Measurements from ENCODE around the gene FAM8A1. TPM values are rescaled to one million over a fixed set of nuclear protein-coding genes. Genes with fewer than 3 reads are reported as not detected.
A peak's percentile ranks its signal among the peaks of the same experiment; 100 is the strongest.

Gene FAM8A1
- total and polyA plus RNA-seq, 9 of the 15 experiments (the other 6 are each of a cell fraction or from before 2014, with no cell fraction given): 4.9 to 23.6 (median 14.2) TPM

- TF ChIP-seq ZNF280A (IDR thresholded peaks at IDR 0.05; ENCODE audit: low read depth, partially characterized antibody): no peak
- peak in 1 of 2 experiments; percentile 81; a peak in 2 of 4 replicates for TF ChIP-seq TEAD1 (CRISPR knock-in tag; IDR thresholded peaks at IDR 0.05)
- TF ChIP-seq BCL6 (CRISPR knock-in tag; IDR thresholded peaks at IDR 0.05): no peak
- TF ChIP-seq ESRRA (IDR thresholded peaks at IDR 0.05; ENCODE audit: borderline replicate concordance, low read depth): peak; percentile 96; the same call in 1 of the 2 replicates
- no peak for TF ChIP-seq ZNF263 (CRISPR knock-in tag; IDR thresholded peaks at IDR 0.05; ENCODE audit: borderline replicate concordance)
- no peak for TF ChIP-seq ZNF780A (CRISPR knock-in tag; IDR thresholded peaks at IDR 0.05)
- TF ChIP-seq HLTF (IDR thresholded peaks at IDR 0.05): no peak
- TF ChIP-seq ZBTB8A (IDR thresholded peaks at IDR 0.05; ENCODE audit: partially characterized antibody): no peak
- no peak for TF ChIP-seq ELK1 (CRISPR knock-in tag; IDR thresholded peaks at IDR 0.05)
- TF ChIP-seq HES1 (IDR thresholded peaks at IDR 0.05; ENCODE audit: low read depth): no peak
- TF ChIP-seq HDAC8 (tag; IDR thresholded peaks at IDR 0.05): no peak
- 0 out of 2 replicates have a peak, but pooled peaks have one; percentile 53 for TF ChIP-seq ZNF431 (CRISPR knock-in tag; IDR thresholded peaks at IDR 0.05)
- TF ChIP-seq ZNF445 (CRISPR knock-in tag; IDR thresholded peaks at IDR 0.05; ENCODE audit: low read depth): no peak
- TF ChIP-seq CBX8 (IDR thresholded peaks at IDR 0.05; ENCODE audit: borderline replicate concordance, extremely low read depth, low read depth, low read length, poor library complexity, severe bottlenecking): no peak
- peak; percentile 25 for TF ChIP-seq CTCFL (IDR thresholded peaks at IDR 0.05; ENCODE audit: borderline replicate concordance, insufficient read depth, low read depth, low read length, poor library complexity, severe bottlenecking)
- TF ChIP-seq TCFL5 (CRISPR knock-in tag; conservative IDR thresholded peaks at IDR 0.05): no peak
- TF ChIP-seq SNAPC5 (CRISPR knock-in tag; IDR thresholded peaks at IDR 0.05): no peak
- TF ChIP-seq ZNF584 (CRISPR knock-in tag; IDR thresholded peaks at IDR 0.05; ENCODE audit: low read depth): no peak
- no peak for TF ChIP-seq KLF10 (CRISPR knock-in tag; IDR thresholded peaks at IDR 0.05)
- no peak for TF ChIP-seq GATAD2B (IDR thresholded peaks at IDR 0.05; ENCODE audit: borderline replicate concordance)
- TF ChIP-seq ZBTB43 (CRISPR knock-in tag; IDR thresholded peaks at IDR 0.05): no peak
Measured at GRCh38 chr6:17599877-17600526, at the start of gene FAM8A1 (continued).

Measured in K562 (cell line).